ENCODE measurements around the gene HHLA2.
"Not testable (repeated sequence)": the region's sequence is repeated elsewhere in the genome, so short reads cannot be mapped to it uniquely, and the experiment has no call there.

The HHLA2 gene, protein sequence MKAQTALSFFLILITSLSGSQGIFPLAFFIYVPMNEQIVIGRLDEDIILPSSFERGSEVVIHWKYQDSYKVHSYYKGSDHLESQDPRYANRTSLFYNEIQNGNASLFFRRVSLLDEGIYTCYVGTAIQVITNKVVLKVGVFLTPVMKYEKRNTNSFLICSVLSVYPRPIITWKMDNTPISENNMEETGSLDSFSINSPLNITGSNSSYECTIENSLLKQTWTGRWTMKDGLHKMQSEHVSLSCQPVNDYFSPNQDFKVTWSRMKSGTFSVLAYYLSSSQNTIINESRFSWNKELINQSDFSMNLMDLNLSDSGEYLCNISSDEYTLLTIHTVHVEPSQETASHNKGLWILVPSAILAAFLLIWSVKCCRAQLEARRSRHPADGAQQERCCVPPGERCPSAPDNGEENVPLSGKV

DNA sequence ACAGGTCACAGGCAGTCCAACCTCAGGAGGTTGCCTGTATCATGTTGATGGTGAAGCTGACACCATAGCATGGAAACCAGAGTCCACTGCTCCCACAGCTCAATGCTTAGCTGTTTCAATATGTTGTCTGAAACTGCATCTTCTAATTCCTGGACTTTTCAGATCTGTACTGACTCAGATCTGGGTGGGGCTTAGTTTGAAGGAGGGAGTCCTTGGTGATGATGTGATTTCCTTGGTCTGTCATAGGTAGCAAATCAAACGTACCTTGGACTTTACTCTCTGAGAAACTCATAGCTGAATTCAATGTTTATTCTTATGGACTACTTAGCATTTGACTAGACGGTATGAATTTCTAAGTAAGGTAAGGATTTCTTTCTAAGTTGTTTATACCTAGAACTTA is at the start of gene HHLA2:
TSS of gene HHLA2 (plus strand) at position 310 of the 400 bp plus-strand sequence. CDS start 55,266 bp downstream, outside the sequence.
- no peak for DNase-seq (ENCODE audit: low spot score)

DNA sequence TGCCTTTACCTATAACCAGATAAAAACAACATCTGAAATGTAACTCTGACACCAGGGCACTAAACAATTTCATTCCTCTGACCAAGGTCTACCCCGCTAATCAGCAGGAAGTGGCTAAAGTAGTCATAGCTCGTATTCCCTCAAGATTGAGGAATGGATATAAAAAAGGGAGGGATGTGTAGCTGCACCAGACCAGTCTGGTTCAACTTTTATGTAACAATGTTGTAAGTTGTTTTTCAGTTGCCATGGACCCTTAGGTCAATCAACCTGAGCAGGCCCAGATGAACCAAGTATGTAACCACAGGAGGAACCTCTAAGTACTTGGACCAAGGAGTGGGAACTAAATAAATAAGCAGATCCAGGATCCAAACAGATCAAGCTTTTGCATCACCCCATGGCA is 45.7 kb upstream of the HHLA2 start:
- DNase-seq (ENCODE audit: low spot score) = no peak

DNA sequence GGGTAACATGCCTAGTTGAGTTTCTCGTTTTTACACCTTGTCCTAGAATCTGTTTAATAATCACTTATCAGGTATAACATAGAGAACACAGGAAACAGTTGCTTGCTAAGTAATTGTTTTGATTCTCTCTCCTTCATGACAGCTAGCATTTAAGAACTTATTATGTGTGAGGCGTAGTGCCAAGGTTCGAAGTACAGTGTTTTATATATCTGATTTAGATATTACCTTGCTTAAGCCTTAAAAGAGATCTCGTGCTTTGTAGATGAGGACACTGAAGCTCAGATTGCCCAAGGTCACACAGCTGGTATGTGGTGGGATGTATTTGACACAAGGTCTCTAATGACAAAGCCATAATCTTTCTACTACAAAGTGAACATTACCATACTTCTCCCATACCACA is 45.1 kb upstream of the HHLA2 start:
- no peak for DNase-seq (ENCODE audit: low spot score)

DNA sequence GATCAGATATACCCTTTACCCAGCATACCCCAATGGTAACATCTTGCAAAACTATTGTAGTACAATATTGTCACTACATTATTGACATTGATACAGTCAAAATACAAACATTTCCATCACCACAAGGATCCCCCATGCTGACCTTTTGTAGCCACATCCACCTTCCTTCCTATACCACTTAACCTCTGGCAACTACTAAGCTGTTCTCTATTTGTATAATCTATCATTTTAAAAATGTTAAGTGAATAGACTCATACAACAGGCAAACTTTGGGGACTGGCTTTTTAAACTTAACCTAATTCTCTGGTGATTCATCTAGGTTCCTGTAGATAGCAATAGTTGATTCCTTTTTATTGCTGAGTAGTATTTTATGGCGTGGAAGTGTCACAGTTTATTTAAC is 44.5 kb upstream of the HHLA2 start:
- DNase-seq (ENCODE audit: low spot score) = no peak

DNA sequence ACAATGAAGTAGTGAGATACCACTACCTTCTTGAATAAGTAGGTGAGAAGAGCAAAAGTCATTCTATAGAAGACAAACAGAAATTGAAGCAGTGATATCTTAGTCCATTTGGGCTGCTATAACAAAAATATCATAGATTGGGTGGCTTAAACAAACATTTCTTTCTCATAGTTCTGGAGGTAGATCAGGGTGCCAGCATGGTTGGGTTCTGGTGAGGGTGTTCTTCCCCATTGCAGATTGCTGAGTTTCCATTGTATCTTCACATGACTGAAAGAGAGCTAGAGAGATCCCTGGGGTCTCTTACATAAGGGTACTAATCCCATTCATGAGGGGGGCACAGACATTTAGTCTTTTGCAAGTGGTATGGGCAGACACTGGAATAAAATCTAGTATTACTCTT is 41.2 kb upstream of the HHLA2 start:
- DNase-seq (ENCODE audit: low spot score) = no peak

DNA sequence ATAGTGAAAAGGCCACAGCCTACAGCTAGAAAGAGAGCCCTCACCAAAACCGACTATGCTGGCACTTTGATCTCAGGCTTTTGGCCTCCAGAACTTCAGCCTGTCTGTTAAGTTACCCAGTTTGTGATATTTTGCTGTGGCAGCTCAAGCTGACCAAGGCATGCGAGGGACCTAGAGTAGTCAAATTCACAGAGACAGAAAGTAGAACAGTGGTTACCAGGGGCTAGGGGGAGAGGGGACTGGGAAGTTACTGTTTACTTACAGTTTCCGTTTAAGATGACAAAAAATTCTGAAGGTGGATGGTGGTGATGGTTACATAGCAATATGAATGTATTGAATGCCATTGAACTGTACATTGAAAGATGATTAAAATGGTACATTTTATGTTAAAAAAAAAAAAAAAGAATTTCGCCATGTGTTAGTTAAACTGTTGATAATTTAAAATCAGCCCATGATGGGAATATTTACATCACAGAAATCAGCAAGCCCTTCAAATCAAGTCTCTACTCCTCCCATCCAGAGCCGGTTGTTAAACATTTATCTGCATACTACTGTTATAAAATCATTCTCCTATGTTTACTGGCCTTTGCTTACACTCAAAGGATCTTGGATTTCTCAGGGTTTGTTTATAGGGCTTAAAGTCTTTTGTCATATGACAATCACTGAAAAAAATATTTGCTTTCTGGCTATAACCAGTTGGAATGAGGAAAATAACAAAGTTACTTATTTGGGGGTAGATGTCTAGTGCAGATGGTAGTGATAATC is 31.6 kb upstream of the HHLA2 start:
- DNase-seq (ENCODE audit: low spot score) = not testable (repeated sequence)

DNA sequence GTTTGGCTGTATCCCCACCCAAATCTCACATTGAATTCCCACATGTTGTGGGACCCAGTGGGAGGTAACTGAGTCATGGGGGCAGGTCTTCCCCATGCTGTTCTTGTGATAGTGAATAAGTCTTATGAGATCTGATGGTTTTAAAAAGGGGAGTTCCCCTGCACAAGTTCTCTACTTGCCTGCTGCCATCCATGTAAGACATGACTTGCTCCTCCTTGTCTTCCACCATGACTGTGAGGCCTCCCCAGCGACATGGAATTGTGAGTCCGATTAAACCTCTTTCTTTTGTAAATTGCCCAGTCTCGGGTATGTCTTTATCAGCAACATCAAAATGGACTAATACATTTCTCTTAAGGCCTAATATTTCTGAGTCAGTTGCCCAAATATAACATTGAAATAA is 28.1 kb upstream of the HHLA2 start:
- DNase-seq (ENCODE audit: low spot score) = not testable (repeated sequence)

DNA sequence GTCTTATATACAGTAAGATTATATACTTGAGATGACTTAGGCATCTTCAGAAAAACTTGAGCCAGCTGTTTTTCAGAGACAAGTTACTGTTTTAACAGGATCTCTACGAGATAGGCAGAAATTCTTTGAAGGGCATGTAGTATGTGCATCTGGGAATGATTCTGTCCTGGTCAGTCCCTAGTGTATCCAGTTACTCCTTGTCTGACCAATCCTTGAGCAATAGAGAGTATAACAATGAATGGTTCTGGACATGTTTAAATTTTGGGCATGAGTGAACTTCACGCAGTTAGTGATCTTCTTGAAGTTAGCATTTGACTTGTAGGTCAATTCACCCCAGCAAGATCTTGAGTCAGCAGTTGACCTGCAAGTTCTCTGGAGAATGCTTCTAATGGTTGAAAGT is 24.7 kb upstream of the HHLA2 start:
- DNase-seq (ENCODE audit: low spot score) = no peak

DNA sequence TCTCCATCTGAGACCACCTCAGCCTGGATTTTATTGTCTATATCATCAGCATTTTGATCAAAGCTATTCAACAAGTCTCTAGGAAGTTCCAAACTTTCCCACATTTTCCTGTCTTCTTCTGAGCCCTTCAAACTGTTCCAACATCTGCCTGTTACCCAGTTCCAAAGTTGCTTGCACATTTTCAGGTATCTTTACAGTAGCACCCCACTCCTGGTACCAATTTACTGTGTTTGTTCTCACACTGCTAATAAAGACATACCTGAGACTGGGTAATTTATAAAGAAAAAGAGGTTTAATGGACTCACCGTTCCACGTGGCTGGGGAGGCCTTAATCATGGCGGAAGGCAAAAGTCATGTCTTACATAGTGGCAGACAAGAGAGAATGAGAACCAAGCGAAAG is 17.3 kb upstream of the HHLA2 start:
- not testable (repeated sequence) for DNase-seq (ENCODE audit: low spot score)

DNA sequence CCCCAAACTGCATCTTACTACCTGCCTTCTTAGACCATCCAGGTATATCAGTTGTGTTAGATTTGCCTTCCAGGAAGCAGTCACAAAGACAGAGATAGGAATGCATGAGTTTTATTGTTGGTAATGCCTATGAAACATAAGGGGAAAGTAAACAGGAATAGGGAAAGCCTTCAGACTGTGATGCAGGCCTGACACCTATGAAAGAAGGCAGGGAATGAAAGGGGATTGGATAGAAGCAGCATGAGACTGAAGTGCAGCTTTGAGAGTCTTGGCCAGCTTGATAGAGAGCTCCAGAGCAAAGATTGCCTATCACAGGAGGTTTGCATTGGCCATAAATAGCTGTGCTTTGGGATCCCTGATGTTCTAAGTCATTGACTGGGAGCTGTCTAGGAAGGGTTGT is 15.9 kb upstream of the HHLA2 start:
- no peak for DNase-seq (ENCODE audit: low spot score)

DNA sequence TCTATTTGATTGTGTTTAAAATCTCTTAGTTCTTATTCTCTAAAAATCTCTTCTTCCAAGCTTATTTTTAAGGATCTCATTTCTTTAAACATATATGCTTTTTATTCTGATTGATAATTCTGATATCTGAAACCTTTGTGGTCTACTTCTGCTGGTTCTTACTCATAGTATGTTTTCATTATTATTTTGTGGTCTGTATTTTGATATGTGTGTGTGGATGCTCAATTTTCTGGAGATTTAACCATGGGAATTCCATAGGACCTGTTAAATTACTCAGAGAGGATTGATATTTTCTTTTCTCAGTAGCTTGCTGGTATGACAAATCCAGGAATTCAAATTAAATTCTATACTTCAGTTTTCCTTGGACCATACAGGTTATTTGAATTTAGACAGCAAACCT is 14.7 kb upstream of the HHLA2 start:
- no peak for DNase-seq (ENCODE audit: low spot score)

DNA sequence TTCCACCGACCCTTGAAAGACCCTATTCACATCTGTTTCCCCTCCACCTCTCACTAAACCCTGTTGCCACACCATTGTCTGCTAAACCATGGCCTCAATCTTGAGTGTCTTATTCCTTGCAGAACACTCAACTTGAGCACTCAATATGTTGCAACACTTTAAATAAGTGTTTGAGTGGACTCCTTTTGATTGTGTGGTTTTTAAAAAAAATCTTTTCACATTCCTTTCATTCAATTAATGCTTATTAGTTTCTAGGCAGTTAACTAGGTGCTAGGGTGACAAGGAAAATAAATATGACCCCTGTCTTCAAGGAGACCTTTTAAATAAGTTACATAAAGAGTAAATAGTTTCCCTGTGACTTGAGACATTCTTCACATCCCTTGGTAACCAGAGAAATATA is 13.3 kb upstream of the HHLA2 start:
- no peak for DNase-seq (ENCODE audit: low spot score)

DNA sequence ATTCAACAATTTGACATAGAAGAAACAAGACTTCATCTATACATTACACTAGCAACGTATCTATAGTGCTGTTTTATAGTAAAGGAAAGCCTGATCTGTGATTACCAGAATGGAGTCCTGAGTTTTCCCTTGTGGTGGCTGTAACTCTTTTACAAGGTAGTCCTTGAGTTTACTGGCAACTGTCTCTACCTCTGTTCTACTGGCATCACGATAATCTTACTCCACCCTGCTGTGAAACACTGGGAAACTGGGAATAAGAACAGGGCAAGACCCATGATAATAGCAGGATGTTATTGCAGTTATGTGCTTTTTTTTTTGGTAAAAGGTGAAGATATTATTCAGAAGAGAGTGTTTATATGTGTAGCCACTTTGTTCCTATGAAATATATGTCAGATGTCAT is 12.4 kb upstream of the HHLA2 start:
- DNase-seq (ENCODE audit: low spot score) = no peak

DNA sequence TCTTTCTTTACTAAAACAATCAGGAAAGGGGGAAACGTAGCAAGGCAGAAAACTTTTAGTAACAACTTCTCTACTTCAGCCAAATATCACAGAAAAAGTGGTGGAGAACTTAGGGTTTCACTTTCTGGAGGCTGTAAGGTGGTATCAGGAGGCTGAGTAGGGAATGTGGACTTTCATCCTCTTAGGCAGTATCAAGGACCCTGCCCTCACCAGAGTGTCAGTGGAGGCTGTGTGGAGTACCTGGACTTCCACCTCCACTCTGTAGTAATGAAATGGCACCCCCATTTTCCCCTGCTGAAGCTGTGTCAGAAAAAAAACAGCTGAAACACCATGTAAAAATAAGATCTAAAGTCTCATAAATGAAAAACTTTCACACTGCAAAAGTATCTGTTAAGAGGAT is 11.2 kb upstream of the HHLA2 start:
- DNase-seq (ENCODE audit: low spot score) = no peak

DNA sequence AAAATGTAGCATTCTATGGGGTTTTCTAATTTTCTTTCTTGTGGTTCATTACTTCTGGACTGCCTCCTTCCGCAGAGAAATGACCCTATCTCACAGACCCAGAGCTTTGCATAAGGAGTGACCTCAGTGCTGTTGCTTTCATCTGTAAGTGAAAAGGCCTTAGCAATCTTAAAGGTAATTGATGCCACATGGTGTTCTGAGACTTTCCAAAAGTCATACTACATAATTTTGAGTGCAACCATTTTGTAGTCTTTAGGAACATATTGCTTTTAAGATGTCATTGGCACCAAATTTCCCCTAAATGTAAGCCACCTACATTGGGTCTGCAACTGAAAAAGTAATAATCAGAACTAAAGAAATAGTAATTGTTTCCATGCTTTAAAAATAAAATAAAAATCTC is 9.2 kb upstream of the HHLA2 start:
- DNase-seq (ENCODE audit: low spot score) = no peak

DNA sequence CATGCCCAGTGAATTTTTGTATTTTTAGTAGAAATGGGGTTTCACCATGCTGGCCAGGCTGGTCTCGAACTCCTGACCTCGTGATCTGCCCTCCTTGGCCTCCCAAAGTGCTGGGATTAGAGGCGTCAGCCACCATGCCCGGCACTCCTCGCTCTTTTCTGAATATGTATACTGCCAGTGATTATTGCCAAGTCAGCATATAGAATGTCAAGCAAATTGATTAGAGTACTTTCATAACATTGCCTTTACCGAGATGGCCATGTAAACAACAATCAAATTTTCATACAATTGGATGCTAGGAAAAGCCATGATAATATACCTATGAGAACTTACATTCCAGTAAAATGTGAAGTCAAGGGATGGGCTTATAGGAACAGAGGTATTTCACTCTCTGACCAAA is 8.2 kb upstream of the HHLA2 start:
- not testable (repeated sequence) for DNase-seq (ENCODE audit: low spot score)

DNA sequence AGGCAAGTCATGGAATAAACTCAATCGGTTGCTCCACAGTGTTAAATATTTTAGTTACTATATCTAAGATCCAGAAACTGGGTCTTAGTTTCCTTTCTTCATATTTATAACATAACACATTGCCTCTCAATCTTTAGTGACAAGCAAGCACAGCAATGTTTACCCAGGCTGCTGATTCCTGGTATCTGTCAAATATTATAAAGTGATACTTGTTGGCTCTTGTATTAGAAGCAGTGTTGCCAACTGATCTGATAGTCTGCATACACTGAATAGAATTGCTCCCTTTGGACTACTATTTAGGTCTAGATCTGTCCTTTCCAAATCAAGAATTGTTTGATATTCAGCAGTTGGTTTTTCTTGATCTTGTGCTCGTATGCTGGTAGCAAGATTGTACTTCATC is 7.2 kb upstream of the HHLA2 start:
- no peak for DNase-seq (ENCODE audit: low spot score)

DNA sequence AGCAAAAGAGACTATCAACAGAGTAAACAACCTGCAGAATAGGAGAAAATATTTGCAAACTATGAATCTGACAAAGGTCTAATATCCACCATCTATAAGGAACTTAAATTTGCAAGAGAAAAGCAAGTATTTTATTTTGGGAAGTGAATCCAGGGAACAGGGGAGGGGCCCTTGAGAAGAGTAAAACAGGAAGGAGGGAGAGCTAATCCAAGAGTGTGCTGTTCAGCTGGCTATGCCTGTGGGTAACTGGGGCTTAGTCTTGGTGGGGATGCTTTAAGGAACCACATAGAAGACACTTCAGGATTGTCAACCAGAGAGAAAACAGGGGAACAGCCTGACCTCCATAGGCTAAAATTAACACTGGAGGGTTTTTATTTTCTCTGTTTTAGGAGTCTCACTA is 3.9 kb upstream of the HHLA2 start:
- no peak for DNase-seq (ENCODE audit: low spot score)

DNA sequence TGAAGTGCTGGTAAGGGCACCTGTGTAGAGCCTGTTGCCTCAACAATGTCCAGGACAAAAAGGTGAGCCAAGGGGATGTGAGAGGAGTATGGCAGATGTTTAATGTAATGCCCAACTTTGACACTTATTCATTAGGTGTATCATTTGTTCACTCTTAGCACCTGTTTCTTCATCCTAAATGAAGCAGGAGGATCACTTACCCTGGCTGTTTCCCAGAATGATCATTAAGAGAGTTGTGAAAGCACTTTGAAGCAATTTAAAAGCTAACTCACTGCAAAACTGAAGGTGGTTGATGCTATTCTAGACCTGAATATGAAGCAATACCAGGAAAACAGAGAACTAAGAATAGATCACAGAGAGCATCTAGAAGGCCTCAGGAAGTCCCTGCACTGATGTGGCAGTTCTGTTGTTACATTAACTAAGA is 3.4 kb upstream of the HHLA2 start:
- DNase-seq (ENCODE audit: low spot score) = no peak

DNA sequence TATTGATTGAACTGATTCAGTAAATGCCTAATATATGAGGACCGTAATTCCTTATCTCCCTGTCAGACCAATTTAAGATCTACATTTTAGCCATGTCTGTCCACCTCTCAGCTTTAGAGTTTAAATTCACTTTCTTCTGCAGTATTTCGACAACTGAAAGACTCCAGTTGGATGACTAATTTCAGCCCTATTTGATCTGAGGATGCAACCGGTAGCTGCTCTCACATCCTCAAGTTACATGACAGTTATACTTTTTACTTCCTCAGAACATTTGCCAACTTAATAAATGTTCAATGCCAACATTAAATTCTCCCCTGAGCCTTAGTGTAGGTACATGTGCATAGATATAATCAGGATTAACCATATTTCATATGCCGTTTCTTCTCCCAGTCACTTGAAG is 2.5 kb upstream of the HHLA2 start:
- no peak for DNase-seq (ENCODE audit: low spot score)

DNA sequence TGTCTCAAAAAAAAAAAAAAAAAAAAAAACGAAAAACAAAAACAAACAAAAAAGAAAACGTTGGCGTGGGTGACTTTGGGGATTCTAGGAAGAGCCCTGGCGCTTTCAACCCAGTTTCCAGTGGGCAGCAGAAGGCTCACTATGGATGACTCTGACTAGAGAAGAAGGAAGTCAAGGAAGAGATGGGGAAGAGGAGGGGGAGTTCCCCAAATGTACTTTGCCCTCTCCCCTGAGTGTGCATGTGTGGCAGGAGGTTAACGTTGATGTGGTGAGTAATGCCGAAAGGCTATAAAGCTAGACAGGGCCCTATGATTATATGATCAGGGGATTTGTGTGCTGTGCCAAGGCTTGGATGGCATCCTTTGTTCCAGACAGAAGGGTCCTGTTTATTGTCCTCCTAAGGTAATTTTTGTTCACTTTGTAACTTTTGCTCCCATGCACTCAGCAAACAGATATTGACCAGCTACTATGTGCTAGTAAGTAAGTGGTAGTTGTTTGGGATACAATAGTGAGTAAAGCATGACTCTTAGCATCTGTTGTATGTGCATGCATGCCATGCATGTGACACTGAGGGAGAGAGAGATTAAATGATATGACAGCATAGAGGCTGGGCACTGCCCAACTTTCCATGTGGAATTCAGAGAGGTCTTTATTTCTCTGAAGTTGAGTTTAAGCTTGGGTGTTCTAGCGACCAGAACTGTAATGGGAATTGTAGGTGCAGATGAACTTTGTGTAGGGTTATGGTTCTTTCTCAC is 750 bp upstream of the HHLA2 start:
- DNase-seq (ENCODE audit: low spot score) = no peak

DNA sequence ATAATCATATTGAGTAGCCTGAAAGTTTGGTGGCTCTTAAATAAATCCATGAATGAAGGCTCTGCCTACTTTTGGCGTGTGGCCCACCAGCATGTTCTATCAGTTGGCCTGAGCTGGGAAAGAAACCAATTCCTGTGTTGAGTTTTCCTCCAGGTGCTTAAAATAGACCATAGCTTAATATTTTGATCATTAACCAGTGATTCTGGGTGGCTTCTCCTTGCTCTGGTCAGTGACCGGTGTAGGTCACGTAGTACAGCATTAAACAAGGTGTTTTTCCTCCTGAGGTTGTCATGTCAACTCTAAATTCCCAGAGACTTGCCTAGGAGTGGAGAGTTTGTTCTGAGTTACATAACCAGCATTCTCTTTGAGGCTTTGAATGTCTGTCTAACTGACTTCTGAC is 1.3 kb downstream of the HHLA2 start:
- no peak for DNase-seq (ENCODE audit: low spot score)

DNA sequence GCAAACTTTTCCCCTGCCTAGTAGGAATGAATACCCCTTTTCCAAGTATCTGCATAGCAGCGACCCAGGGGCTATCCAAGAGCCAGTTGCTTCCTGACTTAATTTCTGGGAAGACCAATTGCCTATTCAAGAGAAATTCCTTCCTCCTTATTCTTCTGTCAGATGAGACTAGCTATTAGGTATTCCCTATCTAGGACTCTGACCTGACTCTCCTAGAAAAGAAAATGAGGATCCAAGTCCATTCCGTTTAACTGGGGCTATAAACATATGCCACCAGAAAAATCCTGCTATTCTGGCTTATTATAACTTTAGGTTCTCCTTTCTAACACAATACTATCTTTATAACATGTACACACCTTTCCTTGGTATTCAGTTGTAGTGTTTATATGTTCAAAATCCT is 1.7 kb downstream of the HHLA2 start:
- DNase-seq (ENCODE audit: low spot score) = no peak
